NCI-H2107 treated with DMSO at 0.1 percent for 48 hours (cell line): ENCODE measurements around the gene LMX1A.

Experiments used
- DNase-seq: peaks from one replicate; lab custom pipeline; 2025; ENCODE audit not compliant: unreplicated experiment; lab: John Stamatoyannopoulos, UW

Gene LMX1A

DNA sequence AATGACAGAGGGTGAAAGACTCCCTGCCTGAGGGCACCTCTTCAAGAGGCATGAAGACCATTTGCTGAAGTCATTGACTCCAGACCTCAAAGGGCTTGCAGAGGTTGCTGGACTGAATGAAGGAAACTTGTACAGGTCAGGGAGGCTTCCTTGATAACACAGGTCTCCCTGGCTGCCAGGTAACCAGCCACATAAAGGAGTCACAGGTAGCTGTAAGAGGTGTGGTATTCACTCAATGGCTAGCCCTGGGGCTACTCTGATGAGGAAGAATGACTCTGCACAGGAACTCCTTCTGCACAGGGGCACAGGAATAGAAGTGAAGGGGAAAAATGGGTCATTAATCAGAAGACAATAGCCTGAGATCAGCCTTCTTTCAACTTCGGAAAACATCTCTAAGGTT is 187.5 kb downstream of the LMX1A start:
- DNase-seq, result no peak

DNA sequence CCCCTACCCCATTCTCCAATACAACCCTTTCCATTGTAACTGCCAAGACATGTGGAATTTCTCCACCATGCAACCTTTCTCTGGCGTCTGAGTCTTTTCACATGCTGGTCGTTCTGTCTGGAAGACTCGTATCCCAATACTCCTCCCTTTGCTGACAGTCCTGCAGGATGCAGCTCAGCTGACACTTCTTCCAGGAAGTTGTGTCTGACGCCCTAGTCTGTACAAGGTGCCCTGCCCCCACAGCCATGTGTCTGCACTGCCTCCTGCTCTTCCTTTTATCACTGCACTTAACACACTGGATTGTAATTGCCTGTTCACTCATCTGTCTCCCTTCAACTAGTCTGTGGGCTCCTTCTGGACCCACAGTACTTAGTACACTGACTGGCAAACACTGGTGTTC is 188.0 kb downstream of the LMX1A start:
- no peak for DNase-seq

DNA sequence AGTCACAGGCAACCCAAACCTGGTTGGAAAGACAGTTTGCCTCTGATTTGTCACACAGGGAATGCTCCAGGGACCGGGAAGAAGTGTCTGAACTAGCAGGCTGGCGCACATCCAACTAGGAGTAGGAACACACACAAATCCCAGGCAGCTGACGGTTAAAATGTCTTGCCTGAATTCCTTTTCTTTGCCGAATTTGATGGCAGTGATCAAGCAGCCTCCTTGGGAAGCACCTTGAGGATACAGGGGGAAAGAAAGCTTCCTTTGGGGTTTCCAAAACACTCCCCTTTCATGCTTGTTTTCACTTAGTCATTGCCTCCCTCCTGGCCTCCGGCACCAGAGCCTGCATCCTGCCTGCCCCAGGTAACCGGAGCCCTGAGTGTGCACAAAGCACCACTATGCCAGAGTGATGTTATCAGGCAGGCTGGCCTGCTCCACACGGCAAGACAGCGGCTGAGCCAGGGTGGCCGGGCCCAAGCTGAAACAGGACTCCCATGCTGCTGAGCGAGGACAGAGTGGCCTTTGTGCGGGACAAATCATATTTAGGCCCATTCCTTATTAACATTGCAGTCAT is 193.8 kb downstream of the LMX1A start:
- DNase-seq, result peak; percentile 90

DNA sequence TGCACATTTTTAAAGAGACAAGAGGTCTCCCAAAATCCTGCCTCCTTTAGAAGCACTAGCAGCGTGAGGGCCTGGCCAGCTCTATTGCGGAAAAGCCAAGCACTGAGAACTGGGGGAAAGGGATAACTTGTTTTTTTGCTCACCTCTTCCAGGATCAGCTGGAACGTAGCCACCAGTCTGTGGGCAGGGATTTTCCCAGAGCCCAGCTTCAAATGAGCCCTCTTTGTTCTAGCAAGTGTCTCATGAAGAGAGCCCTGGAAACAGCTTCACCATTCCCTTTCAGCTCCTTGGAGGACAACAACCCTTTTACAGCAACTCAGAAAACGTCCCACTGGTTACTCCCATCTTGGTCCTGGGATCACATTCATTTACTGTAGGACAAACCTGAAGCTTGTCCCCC is 195.4 kb downstream of the LMX1A start:
- no peak for DNase-seq

DNA sequence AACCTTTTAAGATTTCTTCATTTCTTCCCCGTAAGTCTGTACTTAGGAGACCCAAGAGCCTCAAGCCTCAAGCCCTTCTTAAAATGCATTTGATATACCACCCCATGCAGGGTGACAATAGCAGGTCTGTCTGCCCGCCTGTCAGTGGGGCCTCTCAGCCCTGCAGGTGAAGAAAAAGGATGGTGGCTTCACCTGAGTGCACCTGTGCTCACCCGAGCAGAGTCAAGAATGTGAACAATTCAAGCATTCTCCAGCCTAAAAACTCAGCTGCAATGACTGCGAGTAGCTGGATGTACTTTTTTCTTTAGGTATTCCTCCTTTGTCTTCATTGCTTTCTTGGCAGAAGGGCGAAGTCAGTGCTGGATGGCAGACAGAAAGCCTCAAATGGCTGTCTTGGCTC is 203.3 kb downstream of the LMX1A start:
- DNase-seq, result no peak

DNA sequence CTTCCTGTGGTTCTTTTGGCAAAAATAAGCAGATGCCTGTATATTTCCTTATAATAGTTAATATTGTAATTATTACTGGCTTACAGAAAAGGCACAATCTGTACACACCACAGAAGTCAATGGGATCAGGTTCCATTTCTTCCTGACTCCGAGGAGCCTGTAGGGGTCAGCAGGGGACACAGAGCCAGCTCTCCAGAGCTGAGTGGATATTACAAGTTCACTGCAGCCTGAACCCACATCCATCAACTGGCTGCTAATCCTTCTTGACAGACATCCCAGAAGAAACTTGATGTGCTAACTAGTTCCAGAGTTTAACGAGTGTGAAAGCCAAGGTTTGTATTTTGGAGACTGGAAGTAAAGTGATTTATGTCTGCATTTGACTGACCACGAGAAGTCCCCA is 203.8 kb downstream of the LMX1A start:
- no peak for DNase-seq

DNA sequence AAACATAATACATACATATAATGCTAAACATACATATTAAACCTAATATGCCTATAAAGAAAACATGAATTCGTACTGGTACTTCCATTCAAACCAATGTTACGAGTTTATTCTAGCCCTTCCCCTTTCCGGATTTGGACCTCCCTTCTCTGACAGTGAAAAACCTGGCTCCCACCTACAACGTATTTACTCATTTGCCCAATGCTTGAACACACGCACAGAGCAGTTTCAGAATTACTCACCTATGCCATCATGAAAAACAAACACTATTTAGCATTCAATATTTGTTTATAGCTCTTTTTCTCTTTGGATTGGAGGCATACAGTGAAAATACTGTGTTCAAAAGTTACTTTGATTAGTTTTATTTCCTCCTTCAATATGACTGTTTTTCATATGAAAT is 204.4 kb downstream of the LMX1A start:
- DNase-seq, result no peak
